HFFc6 (cell line): ENCODE data around the gene PRDM13. TPM values are rescaled to one million over a fixed set of nuclear protein-coding genes. Genes with fewer than 3 reads are reported as not detected.
"Not testable (repeated sequence)": the region's sequence is repeated elsewhere in the genome, so short reads cannot be mapped to it uniquely, and the experiment has no call there.

Experiments
- DNase-seq: peaks from one replicate; pipeline ENCODE4 v3.0.0-alpha.2; 2018
- H3K27ac Mint-ChIP-seq: 2 replicates; pipeline ENCODE4 v1.8.0; 2020; ENCODE audit warnings: mild to moderate bottlenecking, mixed read lengths
- H3K27me3 Mint-ChIP-seq: 2 replicates; pipeline ENCODE4 v1.8.0; 2021; ENCODE audit warnings: mild to moderate bottlenecking, moderate library complexity, mixed read lengths; ENCODE audit not compliant: insufficient read depth
- H3K36me3 Mint-ChIP-seq: 2 replicates; pipeline ENCODE4 v1.8.0; 2021; ENCODE audit warnings: low read depth, mixed read lengths
- H3K4me1 Mint-ChIP-seq: 2 replicates; pipeline ENCODE4 v1.8.0; 2020; ENCODE audit warnings: low read depth, mixed read lengths
- H3K4me3 Mint-ChIP-seq: 2 replicates; pipeline ENCODE4 v1.8.0; 2020; ENCODE audit warnings: mild to moderate bottlenecking, moderate library complexity, mixed read lengths
- H3K9me3 Mint-ChIP-seq: 2 replicates; pipeline ENCODE4 v1.8.0; 2020; ENCODE audit warnings: mild to moderate bottlenecking, mixed read lengths
- CTCF ChIP-seq: fragments of 200-600 bp; sonication (generic); IDR thresholded peaks from 2 replicates; pipeline ENCODE4 v1.5.0; 2021; ENCODE audit warnings: antibody characterized with exemption, mild to moderate bottlenecking
- total RNA-seq, 6 experiments: library from RNA; stranded (reverse); fragmentation: NEBNext Ultra II Directional; extraction: Animal tissue kit (Norgen Biotek cat#: 25700); gene quantifications; 2 replicates in 1 of 6; 3 replicates in 5 of 6; pipeline ENCODE4 v1.2.3, GENCODE V29; 2021

Gene PRDM13
- total RNA-seq, 6 experiments from 2014 or later = not detected

- H3K9me3 Mint-ChIP-seq = no peaks in the 10 kb centered on the region
Measured at GRCh38 chr6:99589290-99589672, 17.4 kb upstream of the PRDM13 start.

GRCh38 chr6:99589907-99590493 lies 16.6 kb upstream of the PRDM13 start:
- Mint-ChIP-seq H3K9me3 (no peaks in the 10 kb centered on the region), H3K27me3 (peaks cover 46% of the 10 kb centered on the region), H3K4me3 (peak overlapping the region; percentile 49; the same call in 1 of the 2 replicates), H3K36me3 (no peaks in the 10 kb centered on the region), H3K27ac (no peak overlapping the region), H3K4me1 (peaks cover 15% of the 10 kb centered on the region; the same call in 1 of the 2 replicates)
- no peak for TF ChIP-seq CTCF
- DNase-seq = no peak

More at GRCh38 chr6:99589290-99589672, 17.4 kb upstream of the PRDM13 start:
- Mint-ChIP-seq H3K27ac (no peak overlapping the region), H3K27me3 (peaks cover 40% of the 10 kb centered on the region), H3K36me3 (no peaks in the 10 kb centered on the region), H3K4me3 (peak overlapping the region; percentile 86), H3K4me1 (peaks cover 15% of the 10 kb centered on the region; the same call in 1 of the 2 replicates)
- no peak for TF ChIP-seq CTCF
- no peak for DNase-seq

GRCh38 chr6:99590728-99591672 lies 15.6 kb upstream of the PRDM13 start:
- Mint-ChIP-seq H3K4me1 (peaks cover 15% of the 10 kb centered on the region; the same call in 1 of the 2 replicates), H3K4me3 (peak overlapping the region; percentile 30; the same call in 1 of the 2 replicates), H3K9me3 (no peaks in the 10 kb centered on the region), H3K27ac (no peak overlapping the region), H3K36me3 (0 out of 2 replicates have a peak, but pooled peaks cover 4% of the 10 kb centered on the region), H3K27me3 (peaks cover 45% of the 10 kb centered on the region)
- DNase-seq = no peak
- no peak for TF ChIP-seq CTCF

- Mint-ChIP-seq H3K4me3 (peak overlapping the region; percentile 30; the same call in 1 of the 2 replicates), H3K9me3 (no peaks in the 10 kb centered on the region), H3K36me3 (0 out of 2 replicates have a peak, but pooled peaks cover 4% of the 10 kb centered on the region), H3K27ac (no peak overlapping the region), H3K4me1 (peaks cover 15% of the 10 kb centered on the region; the same call in 1 of the 2 replicates), H3K27me3 (peaks cover 48% of the 10 kb centered on the region)
- DNase-seq = no peak
- TF ChIP-seq CTCF = no peak
Measured at GRCh38 chr6:99591673-99592364, 14.8 kb upstream of the PRDM13 start.

- H3K4me1 Mint-ChIP-seq = peaks cover 15% of the 10 kb centered on the region; the same call in 1 of the 2 replicates
- H3K9me3 Mint-ChIP-seq = no peaks in the 10 kb centered on the region
- H3K27me3 Mint-ChIP-seq = peaks cover 54% of the 10 kb centered on the region
- 0 out of 2 replicates have a peak, but pooled peaks cover 4% of the 10 kb centered on the region for H3K36me3 Mint-ChIP-seq
- TF ChIP-seq CTCF = no peak
- DNase-seq = no peak
- H3K27ac Mint-ChIP-seq = no peak overlapping the region
- no peak overlapping the region for H3K4me3 Mint-ChIP-seq
Measured at GRCh38 chr6:99592900-99593299, 13.7 kb upstream of the PRDM13 start.

- DNase-seq, H3K27ac Mint-ChIP-seq, H3K4me1 Mint-ChIP-seq, H3K36me3 Mint-ChIP-seq, H3K9me3 Mint-ChIP-seq, H3K4me3 Mint-ChIP-seq: not testable (repeated sequence)
- peaks cover 61% of the 10 kb centered on the region for H3K27me3 Mint-ChIP-seq
Measured at GRCh38 chr6:99594696-99595095, 11.9 kb upstream of the PRDM13 start.
